ENCODE measurements around the gene PERM1. TPM values are rescaled to one million over a fixed set of nuclear protein-coding genes. Genes with fewer than 3 reads are reported as not detected.

The PERM1 gene
- total RNA-seq, 2 donors from 2014 or later, result not detected

- peak; percentile 82 for DNase-seq
- no peaks in the 10 kb centered on the region for H3K9me3 Mint-ChIP-seq
- Histone ChIP-seq H3K9ac (ENCODE audit: extremely low read depth, low read length, poor library complexity, severe bottlenecking) (no peak overlapping the region), H3K36me3 (ENCODE audit: control insufficient read depth, insufficient read depth, low read length) (no peaks in the 10 kb centered on the region), H3K27ac (ENCODE audit: low read depth, low read length) (peak overlapping the region; percentile 5), H3K4me3 (ENCODE audit: low read length) (peak overlapping the region; percentile 55), H3K9me3 (ENCODE audit: control insufficient read depth, low read length) (no peaks in the 10 kb centered on the region), H3K27me3 (ENCODE audit: control insufficient read depth, insufficient read depth, low read length, poor library complexity, severe bottlenecking) (peaks cover 22% of the 10 kb centered on the region), H3K4me1 (ENCODE audit: control insufficient read depth, insufficient read depth, low read length) (peaks cover 23% of the 10 kb centered on the region)
- 2% methylated on average over 31 to 77 of the region's 86 CpGs for WGBS, 2 experiments (ENCODE audit: insufficient coverage in 1 of 2, insufficient read length in 1 of 2)
- H3K4me1 Mint-ChIP-seq, result peaks cover 18% of the 10 kb centered on the region
- peaks cover 26% of the 10 kb centered on the region for H3K27me3 Mint-ChIP-seq (ENCODE audit: insufficient read depth)
- TF ChIP-seq, protein P1, sequence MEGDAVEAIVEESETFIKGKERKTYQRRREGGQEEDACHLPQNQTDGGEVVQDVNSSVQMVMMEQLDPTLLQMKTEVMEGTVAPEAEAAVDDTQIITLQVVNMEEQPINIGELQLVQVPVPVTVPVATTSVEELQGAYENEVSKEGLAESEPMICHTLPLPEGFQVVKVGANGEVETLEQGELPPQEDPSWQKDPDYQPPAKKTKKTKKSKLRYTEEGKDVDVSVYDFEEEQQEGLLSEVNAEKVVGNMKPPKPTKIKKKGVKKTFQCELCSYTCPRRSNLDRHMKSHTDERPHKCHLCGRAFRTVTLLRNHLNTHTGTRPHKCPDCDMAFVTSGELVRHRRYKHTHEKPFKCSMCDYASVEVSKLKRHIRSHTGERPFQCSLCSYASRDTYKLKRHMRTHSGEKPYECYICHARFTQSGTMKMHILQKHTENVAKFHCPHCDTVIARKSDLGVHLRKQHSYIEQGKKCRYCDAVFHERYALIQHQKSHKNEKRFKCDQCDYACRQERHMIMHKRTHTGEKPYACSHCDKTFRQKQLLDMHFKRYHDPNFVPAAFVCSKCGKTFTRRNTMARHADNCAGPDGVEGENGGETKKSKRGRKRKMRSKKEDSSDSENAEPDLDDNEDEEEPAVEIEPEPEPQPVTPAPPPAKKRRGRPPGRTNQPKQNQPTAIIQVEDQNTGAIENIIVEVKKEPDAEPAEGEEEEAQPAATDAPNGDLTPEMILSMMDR (conservative IDR thresholded peaks at IDR 0.05), result no peak
- H3K4me3 Mint-ChIP-seq, result peak overlapping the region; percentile 76
- H3K27ac Mint-ChIP-seq, result peak overlapping the region; percentile 93
- peaks cover 7% of the 10 kb centered on the region for H3K36me3 Mint-ChIP-seq (ENCODE audit: low read depth)
Measured at GRCh38 chr1:940107-941014, 41.5 kb downstream of the PERM1 start.

DNA sequence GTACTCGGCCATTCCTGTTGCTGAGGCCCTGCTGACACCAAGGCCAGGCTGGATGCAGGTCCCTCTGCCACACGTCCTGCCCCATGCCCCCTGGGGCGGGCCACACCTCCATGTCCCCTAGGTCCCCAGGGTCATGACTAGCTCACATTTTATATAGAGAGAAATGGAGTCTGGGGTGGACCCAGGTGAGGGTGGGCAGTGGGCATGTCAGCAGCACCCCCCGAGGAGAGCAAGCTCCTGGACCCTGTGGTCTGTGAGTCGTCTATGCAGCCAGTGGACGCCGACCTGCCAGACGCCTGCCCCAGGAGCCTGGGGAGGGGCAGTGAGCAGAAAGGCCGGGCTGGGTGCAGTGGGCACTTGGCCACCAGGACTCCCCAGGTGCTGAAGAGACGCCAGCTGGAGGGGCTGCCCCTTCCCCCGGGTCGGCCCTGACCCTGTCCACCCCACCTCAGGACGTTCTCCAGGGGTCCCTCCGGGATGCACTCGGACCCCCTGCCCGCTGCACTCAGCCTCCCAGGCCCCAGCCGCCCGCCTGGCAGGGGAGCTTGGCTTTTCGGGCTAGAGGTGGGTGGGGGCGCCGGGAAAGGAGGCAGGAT, 42.3 kb downstream of the PERM1 start:
- no peaks in the 10 kb centered on the region for H3K36me3 ChIP-seq (ENCODE audit: control insufficient read depth, insufficient read depth, low read length)
- Mint-ChIP-seq H3K9me3 (no peaks in the 10 kb centered on the region), H3K4me3 (peak overlapping the region; percentile 76), H3K4me1 (peaks cover 18% of the 10 kb centered on the region), H3K36me3 (ENCODE audit: low read depth) (peaks cover 2% of the 10 kb centered on the region), H3K27me3 (ENCODE audit: insufficient read depth) (peaks cover 30% of the 10 kb centered on the region), H3K27ac (no peak overlapping the region)
- H3K4me1 ChIP-seq (ENCODE audit: control insufficient read depth, insufficient read depth, low read length), result peaks cover 29% of the 10 kb centered on the region
- TF ChIP-seq, protein P1 (conservative IDR thresholded peaks at IDR 0.05), result peak; percentile 18
- H3K4me3 ChIP-seq (ENCODE audit: low read length), result no peak overlapping the region
- WGBS, 2 experiments (ENCODE audit: insufficient coverage in 1 of 2, insufficient read length in 1 of 2), result 22 to 28% methylated on average over 13 to 21 of the region's 21 CpGs
- no peak overlapping the region for H3K27ac ChIP-seq (ENCODE audit: low read depth, low read length)
- H3K9ac ChIP-seq (ENCODE audit: extremely low read depth, low read length, poor library complexity, severe bottlenecking), result no peak overlapping the region
- peaks cover 28% of the 10 kb centered on the region for H3K27me3 ChIP-seq (ENCODE audit: control insufficient read depth, insufficient read depth, low read length, poor library complexity, severe bottlenecking)
- no peaks in the 10 kb centered on the region for H3K9me3 ChIP-seq (ENCODE audit: control insufficient read depth, low read length)
- no peak for DNase-seq

- Histone ChIP-seq H3K36me3 (ENCODE audit: control insufficient read depth, insufficient read depth, low read length) (no peaks in the 10 kb centered on the region), H3K27ac (ENCODE audit: low read depth, low read length) (no peak overlapping the region), H3K4me3 (ENCODE audit: low read length) (no peak overlapping the region), H3K9ac (ENCODE audit: extremely low read depth, low read length, poor library complexity, severe bottlenecking) (no peak overlapping the region), H3K9me3 (ENCODE audit: control insufficient read depth, low read length) (no peaks in the 10 kb centered on the region), H3K4me1 (ENCODE audit: control insufficient read depth, insufficient read depth, low read length) (peaks cover 29% of the 10 kb centered on the region), H3K27me3 (ENCODE audit: control insufficient read depth, insufficient read depth, low read length, poor library complexity, severe bottlenecking) (peaks cover 28% of the 10 kb centered on the region)
- H3K4me3 Mint-ChIP-seq, result peak overlapping the region; percentile 76
- TF ChIP-seq, protein P1 (conservative IDR thresholded peaks at IDR 0.05), result peak; percentile 65
- peaks cover 1% of the 10 kb centered on the region for H3K36me3 Mint-ChIP-seq (ENCODE audit: low read depth)
- WGBS, 2 experiments (ENCODE audit: insufficient coverage in 1 of 2, insufficient read length in 1 of 2), result 46 to 53% methylated on average over 19 to 30 of the region's 30 CpGs
- DNase-seq, result peak; percentile 87
- no peaks in the 10 kb centered on the region for H3K9me3 Mint-ChIP-seq
- peaks cover 18% of the 10 kb centered on the region for H3K4me1 Mint-ChIP-seq
- peaks cover 30% of the 10 kb centered on the region for H3K27me3 Mint-ChIP-seq (ENCODE audit: insufficient read depth)
- H3K27ac Mint-ChIP-seq, result no peak overlapping the region
Measured at GRCh38 chr1:938711-939489, 43.0 kb downstream of the PERM1 start.
